ENCODE measurements around the gene LRRC32.
"Not testable (repeated sequence)": the region's sequence is repeated elsewhere in the genome, so short reads cannot be mapped to it uniquely, and the experiment has no call there.

The LRRC32 gene

DNA sequence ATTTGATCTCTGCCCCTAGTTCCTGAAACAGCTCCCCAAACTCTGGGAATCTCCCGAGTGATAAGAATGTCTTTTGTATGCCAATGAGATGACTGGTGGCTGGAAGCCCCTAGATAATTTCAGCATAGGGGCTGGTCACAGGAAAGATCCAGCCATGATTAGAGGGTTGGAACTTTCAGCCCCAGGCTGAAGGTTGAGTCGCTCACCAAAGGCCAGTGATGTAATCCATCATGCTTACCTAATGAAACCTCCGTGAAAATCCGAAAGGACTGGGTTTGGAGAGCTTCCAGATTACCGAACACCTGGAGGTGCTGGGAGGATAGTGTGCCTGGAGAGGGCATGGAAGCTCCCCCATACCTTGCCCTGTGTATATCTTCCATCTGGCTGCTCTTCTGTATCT is 26.0 kb downstream of the LRRC32 start:
- no peak for DNase-seq

GRCh38 chr11:76643711-76644110 is 26.8 kb downstream of the LRRC32 start:
- DNase-seq = not testable (repeated sequence)

DNA sequence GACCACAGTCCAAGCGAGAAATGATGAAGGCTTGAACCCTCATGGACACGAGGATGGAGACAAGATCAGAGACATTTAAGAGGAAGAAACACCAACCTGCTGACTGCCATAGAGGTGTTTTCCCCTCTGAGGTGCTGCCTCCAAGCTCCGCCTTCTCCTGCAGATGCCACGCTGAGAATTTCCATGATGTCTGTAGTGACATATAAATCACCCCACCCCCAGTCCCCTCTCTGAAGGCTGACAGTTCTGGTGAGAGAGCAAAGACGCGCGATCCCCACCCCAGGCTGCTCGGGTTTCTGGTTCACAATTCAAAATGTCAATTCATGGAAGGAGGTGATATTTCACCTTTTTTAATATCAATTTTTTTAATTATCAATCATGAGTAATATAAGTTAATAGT is 28.2 kb downstream of the LRRC32 start:
- no peak for DNase-seq

DNA sequence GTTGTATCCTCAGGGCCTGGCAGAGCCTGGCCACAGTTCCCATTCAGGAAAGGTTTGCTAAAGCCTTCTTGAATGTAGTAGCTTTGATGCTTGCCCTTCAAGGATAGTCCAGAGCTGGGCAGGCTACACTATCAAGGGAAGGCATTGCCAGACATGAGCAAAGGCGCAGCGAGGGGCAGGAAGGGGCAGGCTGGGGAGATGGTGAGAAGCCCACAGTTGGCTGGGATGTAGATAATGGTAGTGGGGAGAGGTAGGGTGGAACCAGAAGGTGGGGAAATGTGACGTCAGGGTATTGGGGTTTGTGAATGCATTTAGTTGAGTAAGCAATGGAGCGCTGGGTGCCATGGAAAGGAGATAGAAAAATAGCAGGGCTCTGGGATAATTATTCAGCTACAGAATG is 28.6 kb downstream of the LRRC32 start:
- DNase-seq = no peak

DNA sequence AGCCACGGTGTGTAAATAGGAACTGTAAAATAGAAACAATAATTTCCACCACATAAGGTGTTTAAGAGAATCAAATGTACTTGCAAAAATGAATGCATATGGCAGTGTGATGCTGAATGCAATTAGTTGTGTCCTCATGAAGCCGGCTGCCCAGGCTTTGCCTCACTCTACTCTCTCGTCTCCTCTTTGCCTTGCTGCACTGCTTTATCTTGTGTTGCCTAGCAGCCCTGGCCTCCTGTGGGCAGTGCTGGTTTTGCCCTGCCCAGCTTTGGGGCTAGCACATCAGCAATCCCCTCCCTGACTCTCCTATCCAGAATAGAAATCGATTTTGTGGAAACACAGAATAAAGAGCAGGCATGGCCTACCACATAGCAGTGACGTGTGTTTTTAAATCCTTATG is 30.0 kb downstream of the LRRC32 start:
- no peak for DNase-seq

GRCh38 chr11:76639621-76640020 is 30.9 kb downstream of the LRRC32 start:
- no peak for DNase-seq

DNA sequence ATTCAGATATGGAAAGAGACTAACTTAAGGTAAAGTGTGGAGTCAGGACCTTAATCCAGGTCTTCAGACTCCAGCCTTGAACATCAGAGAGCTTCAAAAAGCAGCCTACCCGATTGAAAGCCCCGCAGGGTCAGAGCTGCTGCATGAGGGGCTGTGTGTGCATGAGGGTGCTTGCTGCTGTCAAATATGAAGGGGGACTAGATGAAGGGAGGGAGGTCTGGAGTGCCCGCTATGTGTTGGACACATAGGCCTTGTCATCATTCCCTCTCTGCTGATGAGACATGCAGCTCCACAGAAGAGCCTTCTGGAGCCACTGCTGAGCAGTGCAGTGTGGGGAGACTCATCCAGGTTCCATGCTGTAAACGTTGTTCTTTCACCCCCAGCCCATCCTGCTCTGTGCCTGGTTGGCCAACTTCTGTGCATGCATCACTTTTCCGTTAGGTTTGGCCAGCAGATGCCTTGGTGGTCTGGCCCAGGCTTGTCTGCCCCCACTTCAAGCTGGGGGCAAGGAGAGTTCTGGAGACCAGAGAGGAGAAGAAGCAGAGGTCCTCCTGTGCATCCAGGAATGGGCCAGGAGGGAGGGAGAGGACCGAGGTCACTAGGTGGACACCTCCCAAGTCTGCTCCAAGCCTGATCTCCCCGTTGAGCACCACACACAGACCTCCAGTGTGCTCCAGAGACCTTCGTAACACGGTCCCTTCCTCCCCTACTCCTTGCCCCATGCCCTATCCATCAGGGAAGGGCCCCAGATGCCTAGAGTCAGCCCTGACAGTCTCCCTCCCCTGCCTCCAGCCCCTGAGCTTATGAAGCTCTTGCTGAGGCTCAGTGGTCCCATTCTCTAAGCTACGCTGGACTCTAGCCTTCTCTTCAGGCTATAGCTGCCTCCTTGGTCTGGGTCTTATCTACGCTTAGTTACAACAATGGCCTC is 32.0 kb downstream of the LRRC32 start:
- DNase-seq = no peak

DNA sequence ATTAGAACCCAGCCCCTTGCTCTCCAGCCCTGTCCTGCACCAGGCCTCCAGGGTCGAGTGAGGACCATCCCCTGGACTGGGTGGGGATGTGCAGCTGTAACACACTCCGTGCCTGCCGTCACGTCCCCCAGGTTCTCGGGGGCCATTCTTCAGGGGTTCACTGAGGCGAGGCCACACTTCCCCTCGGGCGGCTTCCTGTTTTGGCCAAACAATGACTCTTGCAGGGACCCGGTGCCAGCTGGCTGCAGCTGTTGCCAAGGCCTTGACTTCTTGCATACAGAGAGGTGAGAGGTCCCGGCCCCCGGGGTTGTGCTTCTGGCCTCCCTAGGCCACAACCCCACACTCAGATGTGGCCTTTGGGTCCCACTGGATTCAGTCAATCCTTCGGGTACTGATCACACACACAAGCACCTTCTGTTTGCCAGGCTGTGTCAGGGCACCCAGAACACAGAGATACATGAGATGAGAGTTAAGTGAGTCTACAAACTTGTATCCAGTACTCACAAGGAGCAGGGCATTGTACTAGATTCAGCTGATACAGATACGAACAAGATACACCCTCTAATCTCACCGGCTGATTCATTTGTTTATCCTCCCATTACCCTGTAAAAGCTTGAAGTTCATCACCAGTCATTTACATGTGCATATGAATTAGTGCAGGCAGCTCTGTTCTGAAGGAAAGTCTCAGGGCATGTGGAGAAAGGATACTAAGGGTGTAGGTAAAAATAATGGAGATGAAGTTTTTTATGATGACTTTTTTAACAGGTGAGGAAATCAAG is 32.9 kb downstream of the LRRC32 start:
- DNase-seq = no peak

DNA sequence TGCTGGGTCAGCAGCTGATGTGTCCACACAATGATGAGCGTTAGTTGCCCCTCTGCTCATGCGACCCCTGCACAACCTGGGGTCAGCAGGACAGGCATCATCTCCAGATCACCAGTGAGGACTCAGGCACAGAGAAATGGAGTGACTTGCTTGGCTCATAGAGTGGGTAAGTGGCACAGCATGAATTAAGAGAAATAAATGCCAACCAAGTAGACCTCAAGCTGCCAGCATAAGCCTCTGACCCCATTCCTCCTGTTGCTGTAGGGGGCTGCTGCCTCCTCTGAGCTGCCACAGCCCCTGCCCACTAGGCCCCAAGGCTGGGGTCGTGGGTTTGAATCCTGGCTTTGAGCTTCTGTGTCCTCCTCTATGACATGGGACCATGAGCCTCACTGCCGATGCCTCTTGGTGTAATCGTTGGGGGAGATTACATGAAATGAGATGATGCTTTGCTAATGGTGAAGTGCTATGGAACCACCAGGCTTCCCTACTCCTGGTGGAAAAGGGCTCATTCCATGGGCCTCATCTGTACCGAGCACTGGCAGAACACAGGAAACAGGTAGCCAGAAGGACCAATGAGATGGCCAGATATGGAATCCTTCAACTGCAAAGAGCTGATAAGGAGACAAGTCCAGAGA is 33.6 kb downstream of the LRRC32 start:
- DNase-seq = no peak

DNA sequence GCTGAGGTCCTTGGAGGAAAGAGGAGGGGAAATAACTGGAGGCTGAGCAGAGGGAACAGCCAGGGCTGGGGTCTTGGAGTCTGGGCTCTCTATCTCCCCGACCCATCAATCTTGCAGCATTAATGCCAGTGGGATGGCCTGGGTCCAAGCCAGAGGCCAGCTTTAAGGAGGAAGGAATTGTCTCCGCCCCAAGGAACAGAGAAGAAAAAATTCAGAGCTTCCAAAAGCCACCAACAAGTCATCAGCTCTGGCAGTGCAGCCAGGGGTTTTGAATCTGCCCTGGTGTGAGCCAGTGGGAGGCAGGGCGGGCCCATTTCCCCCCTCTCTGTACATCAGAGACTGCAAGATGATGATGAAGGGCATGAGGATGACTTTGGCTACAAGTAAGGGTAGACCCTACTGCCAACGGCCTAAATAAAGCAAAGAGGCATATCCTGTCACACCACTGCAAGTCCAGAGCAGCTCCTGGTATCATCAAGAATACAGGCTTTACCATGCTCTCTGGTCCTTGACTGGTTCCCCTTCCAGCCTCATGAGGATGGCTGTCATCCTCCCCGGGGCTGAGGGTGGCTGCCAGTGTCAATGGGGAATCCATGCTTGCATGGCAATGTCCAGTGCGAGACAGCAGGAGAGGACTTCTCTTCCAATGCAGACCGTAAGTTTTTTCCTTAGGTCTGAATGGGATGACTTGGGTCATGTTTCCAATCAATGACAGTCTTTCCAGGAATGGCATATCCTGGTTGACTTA is 34.4 kb downstream of the LRRC32 start:
- DNase-seq = no peak

GRCh38 chr11:76634886-76635285 is 35.7 kb downstream of the LRRC32 start:
- DNase-seq = no peak

- DNase-seq = no peak
These were observed 38.1 kb downstream of the LRRC32 start for GRCh38 chr11:76632492-76632891.

GRCh38 chr11:76631566-76632308 is 38.8 kb downstream of the LRRC32 start:
- no peak for DNase-seq

- no peak for DNase-seq
These were observed 39.8 kb downstream of the LRRC32 start for GRCh38 chr11:76630600-76631281.

GRCh38 chr11:76629853-76630599 is 40.5 kb downstream of the LRRC32 start:
- DNase-seq = no peak

DNA sequence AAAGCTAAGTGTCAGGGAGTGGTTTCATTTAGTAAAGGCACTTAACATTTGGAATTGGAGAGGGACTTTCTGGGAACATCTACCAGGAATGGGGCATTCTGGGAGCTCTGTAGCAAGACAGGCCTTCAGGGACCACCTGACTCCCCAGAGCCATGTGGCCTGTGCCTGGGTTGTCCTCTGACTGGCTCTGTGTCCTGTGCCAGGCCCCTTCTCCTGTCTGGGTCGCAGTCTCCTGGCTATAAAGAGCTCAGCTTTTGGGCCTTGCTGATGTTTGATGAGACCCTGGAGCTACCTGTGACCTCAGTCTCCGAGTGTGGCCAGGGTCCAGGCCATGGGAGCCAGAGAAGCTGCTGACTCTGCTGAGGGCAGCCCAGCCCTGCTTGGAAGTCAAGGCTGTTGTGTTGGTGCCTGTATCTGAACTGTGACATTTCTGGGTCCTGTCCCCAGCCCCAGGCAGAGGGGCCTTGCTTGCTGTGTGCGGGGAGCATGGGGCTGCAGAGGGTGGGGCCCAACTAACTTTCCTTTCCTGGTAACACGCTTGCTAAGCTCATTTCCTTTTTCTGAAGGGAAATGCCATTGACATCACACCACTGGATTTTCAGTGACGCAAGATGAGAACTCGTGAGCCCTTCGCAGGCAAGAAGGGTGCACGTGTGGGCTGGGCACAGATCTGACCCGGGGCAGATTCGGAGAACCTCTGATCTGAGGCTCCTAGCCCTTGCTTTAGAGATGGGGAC is 41.3 kb downstream of the LRRC32 start:
- no peak for DNase-seq

DNA sequence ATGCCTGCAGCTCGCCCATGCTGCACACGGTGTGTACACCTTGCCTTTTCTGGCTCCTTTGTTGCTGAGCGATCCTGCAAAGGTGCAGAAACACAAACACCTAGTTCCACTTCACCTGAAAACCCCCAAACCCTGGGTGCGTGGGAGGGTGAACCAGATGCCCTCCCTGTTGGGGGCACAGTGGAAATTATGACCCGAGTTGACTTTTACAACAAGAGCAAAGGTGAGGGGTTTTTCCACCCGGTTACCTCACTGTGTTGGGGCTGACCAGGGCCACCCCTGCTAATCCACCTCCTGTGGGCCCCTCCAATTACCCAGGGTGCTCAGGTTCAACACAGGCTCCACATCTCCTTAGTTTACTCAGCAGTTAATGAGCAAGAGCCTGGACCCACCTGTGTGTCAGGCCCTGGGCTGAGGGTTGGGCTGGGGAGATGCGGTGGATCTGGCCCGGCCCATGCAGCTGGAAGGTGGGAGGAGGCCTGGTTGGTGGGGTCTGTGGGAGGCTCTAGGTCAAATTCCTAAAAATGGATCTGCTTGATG is 42.1 kb downstream of the LRRC32 start:
- no peak for DNase-seq

GRCh38 chr11:76627606-76628005 is 42.9 kb downstream of the LRRC32 start:
- DNase-seq = no peak

DNA sequence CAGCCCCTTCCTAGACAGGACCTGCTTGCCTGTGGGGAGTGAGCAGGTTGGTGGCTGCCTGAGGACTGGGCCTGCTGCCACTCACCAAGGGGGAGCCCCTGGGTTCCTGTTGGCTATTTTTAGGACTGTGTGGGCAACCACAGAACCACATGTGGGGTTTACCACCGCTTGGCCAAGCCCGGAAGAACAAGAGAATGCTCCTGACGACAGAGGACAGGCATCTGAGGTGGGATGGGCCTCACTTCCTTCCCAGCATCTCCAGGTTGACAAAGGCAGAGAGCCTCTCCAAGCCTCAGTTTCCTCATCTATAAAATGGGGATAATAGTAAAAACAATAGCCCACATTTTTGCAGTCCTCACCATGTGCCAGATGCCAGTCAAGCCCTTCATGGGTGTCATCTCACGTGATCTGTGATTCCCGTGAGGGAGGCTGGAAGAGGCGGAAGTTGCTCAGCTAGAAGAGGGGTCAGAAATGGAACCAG is 43.6 kb downstream of the LRRC32 start:
- DNase-seq = no peak

GRCh38 chr11:76626266-76626665 is 44.3 kb downstream of the LRRC32 start:
- no peak for DNase-seq

All from activated naive CD4-positive, alpha-beta T cell treated with anti-CD3 and anti-CD28 coated beads, Interleukin-2, amount 50 U/mL, for 16 hours (primary cell).